Caco-2 (cell line): ENCODE data around the gene ARNT2. TPM values are rescaled to one million over a fixed set of nuclear protein-coding genes. Genes with fewer than 3 reads are reported as not detected.

Experiments
- BruUV-seq: library from RNA; stranded (reverse); fragments of 400-500 nt; replicated peaks from 2 replicates; lab custom pipeline; 2021; lab: Mats Ljungman, UMichigan
- CTCF ChIA-PET: fragments of 300-600 bp; sonication (Branson Sonifier 250); formaldehyde crosslinking; loops from one replicate; lab custom pipeline; 2022; ENCODE audit warnings: antibody characterized with exemption; lab: Charles Lee
- POLR2A ChIA-PET: fragments of 300-600 bp; sonication (Branson Sonifier 250); formaldehyde crosslinking; loops from one replicate; lab custom pipeline; 2022; ENCODE audit warnings: antibody characterized with exemption; lab: Charles Lee
- DNase-seq, 2 experiments: peaks; one replicate each; pipeline versions ENCODE4 v3.0.0 to v3.0.0-alpha.2; 2020 to 2022
- H3K27me3 ChIP-seq: replicated peaks from 2 replicates; pipeline ENCODE4 v1.6.0; 2011; ENCODE audit warnings: low read length; ENCODE audit not compliant: control insufficient read depth, insufficient read depth
- H3K36me3 ChIP-seq: 2 replicates; pipeline ENCODE4 v1.5.1; 2011; ENCODE audit warnings: low read length; ENCODE audit not compliant: control insufficient read depth, insufficient read depth
- H3K4me1 ChIP-seq: fragments of 250-450 bp; sonication (Bioruptor Pico); 2 replicates; pipeline ENCODE4 v1.5.1; 2020; ENCODE audit warnings: mild to moderate bottlenecking
- H3K4me3 ChIP-seq: 2 replicates; pipeline ENCODE4 v1.5.1; 2011; ENCODE audit warnings: low read depth, mild to moderate bottlenecking, control low read depth, low read length
- H3K9me3 ChIP-seq: fragments of 250-450 bp; sonication (Bioruptor Pico); 2 replicates; pipeline ENCODE4 v1.5.1; 2020; ENCODE audit warnings: mild to moderate bottlenecking, moderate library complexity
- H3K27ac Mint-ChIP-seq: one replicate; pipeline ENCODE4 v1.8.0; 2022; ENCODE audit warnings: mixed read lengths; ENCODE audit not compliant: unreplicated experiment
- H3K27me3 Mint-ChIP-seq: one replicate; pipeline ENCODE4 v1.8.0; 2022; ENCODE audit warnings: mixed read lengths; ENCODE audit not compliant: insufficient read depth, unreplicated experiment
- H3K36me3 Mint-ChIP-seq: one replicate; pipeline ENCODE4 v1.8.0; 2022; ENCODE audit warnings: mild to moderate bottlenecking, mixed read lengths; ENCODE audit not compliant: insufficient read depth, unreplicated experiment
- H3K4me1 Mint-ChIP-seq: one replicate; pipeline ENCODE4 v1.8.0; 2022; ENCODE audit warnings: low read depth, mixed read lengths; ENCODE audit not compliant: unreplicated experiment
- H3K4me3 Mint-ChIP-seq: one replicate; pipeline ENCODE4 v1.8.0; 2022; ENCODE audit warnings: mild to moderate bottlenecking, moderate library complexity, mixed read lengths; ENCODE audit not compliant: unreplicated experiment
- H3K9me3 Mint-ChIP-seq: one replicate; pipeline ENCODE4 v1.8.0; 2022; ENCODE audit warnings: mixed read lengths; ENCODE audit not compliant: unreplicated experiment
- intact Hi-C: fragments of 100-400 bp; cut with micrococcal nuclease; formaldehyde crosslinking; loops from one replicate; pipeline ENCODE4 v1.10.0; 2022; ENCODE audit not compliant: unreplicated experiment
- total RNA-seq: library from RNA; stranded (reverse); gene quantifications from 2 replicates; pipeline ENCODE4 v1.2.3, GENCODE V29; 2022
- TF ChIP-seq, protein P1 (sequence below), 2 experiments: fragments of 200-600 bp in 1 of 2; IDR thresholded peaks; 1 replicate in 1 of 2; 2 replicates in 1 of 2; pipeline versions ENCODE4 v1.5.1 to v1.8.0; 2011 to 2022; ENCODE audit warnings: antibody characterized with exemption in 1 of 2, control low read depth in 1 of 2, inconsistent platforms in 1 of 2, low read depth in 1 of 2, low read length in 1 of 2, mild to moderate bottlenecking in 1 of 2, moderate library complexity in 1 of 2; ENCODE audit not compliant: insufficient read depth in 1 of 2, severe bottlenecking in 1 of 2, unreplicated experiment in 1 of 2

The ARNT2 gene
- total RNA-seq, 1 experiment from 2014 or later, result 0.23 TPM

DNA sequence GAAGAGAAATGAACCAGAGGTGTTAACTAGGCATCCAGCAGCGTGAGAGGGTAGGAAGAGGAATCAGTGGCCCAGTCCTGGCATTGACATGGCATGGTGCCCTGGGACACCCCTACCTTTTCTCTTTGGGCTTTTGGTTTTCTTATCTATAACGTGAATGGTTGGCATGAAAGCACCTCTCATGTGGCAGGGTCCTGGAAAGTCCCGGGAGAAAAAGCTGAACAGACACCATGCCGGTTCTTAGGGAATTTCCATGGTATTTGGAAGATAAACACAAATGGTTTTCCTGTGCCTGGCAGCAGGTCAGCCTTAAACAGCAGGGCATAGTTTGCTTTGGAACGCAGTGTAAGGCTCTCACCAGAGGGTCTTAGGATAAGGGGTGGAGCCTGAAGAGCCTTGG lies 15.4 kb downstream of the ARNT2 start:
- H3K27me3 ChIP-seq, result no peaks in the 10 kb centered on the region; the same call in 1 of the 2 replicates
- peaks cover 8% of the 10 kb centered on the region for H3K27me3 Mint-ChIP-seq
- CTCF ChIA-PET, result no interaction called here
- DNase-seq, result no peak
- no peaks in the 10 kb centered on the region for H3K4me1 Mint-ChIP-seq
- BruUV-seq, result no TSS peak
- no peaks in the 10 kb centered on the region for H3K4me1 ChIP-seq
- no peak overlapping the region for H3K27ac Mint-ChIP-seq
- H3K36me3 ChIP-seq, result no peaks in the 10 kb centered on the region
- TF ChIP-seq, protein P1, sequence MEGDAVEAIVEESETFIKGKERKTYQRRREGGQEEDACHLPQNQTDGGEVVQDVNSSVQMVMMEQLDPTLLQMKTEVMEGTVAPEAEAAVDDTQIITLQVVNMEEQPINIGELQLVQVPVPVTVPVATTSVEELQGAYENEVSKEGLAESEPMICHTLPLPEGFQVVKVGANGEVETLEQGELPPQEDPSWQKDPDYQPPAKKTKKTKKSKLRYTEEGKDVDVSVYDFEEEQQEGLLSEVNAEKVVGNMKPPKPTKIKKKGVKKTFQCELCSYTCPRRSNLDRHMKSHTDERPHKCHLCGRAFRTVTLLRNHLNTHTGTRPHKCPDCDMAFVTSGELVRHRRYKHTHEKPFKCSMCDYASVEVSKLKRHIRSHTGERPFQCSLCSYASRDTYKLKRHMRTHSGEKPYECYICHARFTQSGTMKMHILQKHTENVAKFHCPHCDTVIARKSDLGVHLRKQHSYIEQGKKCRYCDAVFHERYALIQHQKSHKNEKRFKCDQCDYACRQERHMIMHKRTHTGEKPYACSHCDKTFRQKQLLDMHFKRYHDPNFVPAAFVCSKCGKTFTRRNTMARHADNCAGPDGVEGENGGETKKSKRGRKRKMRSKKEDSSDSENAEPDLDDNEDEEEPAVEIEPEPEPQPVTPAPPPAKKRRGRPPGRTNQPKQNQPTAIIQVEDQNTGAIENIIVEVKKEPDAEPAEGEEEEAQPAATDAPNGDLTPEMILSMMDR (IDR thresholded peaks at IDR 0.05; ENCODE audit: insufficient read depth in 1 of 2, low read depth in 1 of 2, low read length in 1 of 2, severe bottlenecking in 1 of 2, unreplicated experiment in 1 of 2), result no peak
- intact Hi-C loops, result no loop called here
- no peak overlapping the region for H3K4me3 ChIP-seq
- no peaks in the 10 kb centered on the region for H3K9me3 ChIP-seq
- H3K36me3 Mint-ChIP-seq, result no peaks in the 10 kb centered on the region
- H3K9me3 Mint-ChIP-seq, result no peaks in the 10 kb centered on the region
- no peak overlapping the region for H3K4me3 Mint-ChIP-seq
- POLR2A ChIA-PET, result no interaction called here

GRCh38 chr15:80420658-80421057 lies 16.5 kb downstream of the ARNT2 start:
- ChIA-PET CTCF (no interaction called here), POLR2A (interaction anchor here (0.6 kb wide), 1 partner anchor 180 kb away, joined by 4 read pairs; no protein-coding TSS in a partner anchor)
- no peak for DNase-seq
- no peak overlapping the region for H3K4me3 Mint-ChIP-seq
- TF ChIP-seq, protein P1 (IDR thresholded peaks at IDR 0.05; ENCODE audit: insufficient read depth in 1 of 2, low read depth in 1 of 2, low read length in 1 of 2, severe bottlenecking in 1 of 2, unreplicated experiment in 1 of 2), result no peak
- intact Hi-C loops, result no loop called here
- H3K36me3 ChIP-seq, result no peaks in the 10 kb centered on the region
- H3K9me3 ChIP-seq, result no peaks in the 10 kb centered on the region
- H3K4me1 ChIP-seq, result no peaks in the 10 kb centered on the region
- no peaks in the 10 kb centered on the region for H3K27me3 ChIP-seq
- H3K27ac Mint-ChIP-seq, result no peak overlapping the region
- no peak overlapping the region for H3K4me3 ChIP-seq
- H3K27me3 Mint-ChIP-seq, result peaks cover 8% of the 10 kb centered on the region
- BruUV-seq, result no TSS peak
- no peaks in the 10 kb centered on the region for H3K4me1 Mint-ChIP-seq
- H3K36me3 Mint-ChIP-seq, result no peaks in the 10 kb centered on the region
- H3K9me3 Mint-ChIP-seq, result no peaks in the 10 kb centered on the region

DNA sequence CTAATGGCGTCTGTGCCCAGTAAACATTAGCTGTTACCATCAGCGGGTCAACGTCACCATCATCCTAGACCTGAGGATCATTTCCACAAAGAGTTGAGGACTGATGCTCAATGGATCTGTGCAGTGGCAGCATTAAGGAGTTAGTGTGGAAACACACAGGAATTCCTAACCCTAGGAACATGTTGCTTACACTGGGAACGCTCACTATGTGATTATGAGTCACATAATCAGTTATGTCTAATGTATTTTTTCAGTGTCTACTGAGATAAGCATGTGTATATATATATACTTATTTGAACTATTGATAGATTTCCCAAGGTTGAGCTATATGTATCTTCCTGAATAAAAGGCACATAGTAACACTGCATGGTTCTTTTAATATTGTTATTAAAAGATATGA lies 19.0 kb downstream of the ARNT2 start:
- H3K4me3 Mint-ChIP-seq, result no peak overlapping the region
- no peak for DNase-seq
- peaks cover 5% of the 10 kb centered on the region for H3K27me3 Mint-ChIP-seq
- no peaks in the 10 kb centered on the region for H3K36me3 Mint-ChIP-seq
- intact Hi-C loops, result no loop called here
- no peaks in the 10 kb centered on the region for H3K4me1 ChIP-seq
- H3K9me3 ChIP-seq, result no peaks in the 10 kb centered on the region
- BruUV-seq, result no TSS peak
- no peak overlapping the region for H3K4me3 ChIP-seq
- no peak overlapping the region for H3K27ac Mint-ChIP-seq
- no peaks in the 10 kb centered on the region for H3K9me3 Mint-ChIP-seq
- ChIA-PET CTCF (no interaction called here), POLR2A (no interaction called here)
- H3K4me1 Mint-ChIP-seq, result no peaks in the 10 kb centered on the region
- TF ChIP-seq, protein P1 (IDR thresholded peaks at IDR 0.05; ENCODE audit: insufficient read depth in 1 of 2, low read depth in 1 of 2, low read length in 1 of 2, severe bottlenecking in 1 of 2, unreplicated experiment in 1 of 2), result no peak
- no peaks in the 10 kb centered on the region for H3K27me3 ChIP-seq
- no peaks in the 10 kb centered on the region for H3K36me3 ChIP-seq
